Lung (tissue), 12 donors: ENCODE data around the gene PHACTR1. TPM values are rescaled to one million over a fixed set of nuclear protein-coding genes. Genes with fewer than 3 reads are reported as not detected.

Experiments
- ATAC-seq: fragments of 200-7000 bp; cut with Tn5 transposase; one replicate; pipeline ENCODE4 v1.9.1; 2020; ENCODE audit warnings: moderate number of reproducible peaks; ENCODE audit not compliant: insufficient read depth, low FRiP score
- DNase-seq, 3 donors: peaks; one replicate each; pipeline ENCODE4 v3.0.0-alpha.2; 2013 to 2017
- H3K27ac ChIP-seq, 2 donors: one replicate each; pipeline ENCODE4 v1.5.1; 2013; ENCODE audit warnings: mild to moderate bottlenecking in 2 of 2, moderate library complexity in 2 of 2, control low read depth in 1 of 2, inconsistent platforms in 1 of 2, low read depth in 1 of 2, low read length in 1 of 2
- H3K27me3 ChIP-seq, 3 donors: one replicate each; pipeline ENCODE4 v1.5.1; 2013; ENCODE audit warnings: low read length in 2 of 3; ENCODE audit not compliant: control insufficient read depth in 3 of 3, insufficient read depth in 3 of 3
- H3K36me3 ChIP-seq, 4 donors: one replicate each; pipeline ENCODE4 v1.5.1; 2013; ENCODE audit warnings: low read length in 4 of 4, mild to moderate bottlenecking in 1 of 4, moderate library complexity in 1 of 4; ENCODE audit not compliant: control insufficient read depth in 4 of 4, insufficient read depth in 4 of 4
- H3K4me1 ChIP-seq, 5 donors: one replicate each; pipeline ENCODE4 v1.5.1; 2013; ENCODE audit warnings: low read length in 5 of 5, mild to moderate bottlenecking in 2 of 5, moderate library complexity in 1 of 5; ENCODE audit not compliant: control insufficient read depth in 5 of 5, insufficient read depth in 5 of 5
- H3K4me3 ChIP-seq: one replicate; pipeline ENCODE4 v1.5.1; 2013; ENCODE audit warnings: mild to moderate bottlenecking, control low read depth, moderate library complexity
- H3K9ac ChIP-seq, 2 donors: one replicate each; pipeline ENCODE4 v1.5.1; 2013; ENCODE audit warnings: low read length in 2 of 2, control low read depth in 1 of 2; ENCODE audit not compliant: insufficient read depth in 1 of 2
- H3K9me3 ChIP-seq, 4 donors: one replicate each; pipeline ENCODE4 v1.5.1; 2013; ENCODE audit warnings: low read length in 3 of 4, mild to moderate bottlenecking in 1 of 4, moderate library complexity in 1 of 4; ENCODE audit not compliant: control insufficient read depth in 4 of 4, insufficient read depth in 3 of 4
- CTCF ChIP-seq: IDR thresholded peaks from 2 replicates; pipeline ENCODE4 v1.5.1; 2012; ENCODE audit warnings: mild to moderate bottlenecking; ENCODE audit errors: control extremely low read depth, extremely low read depth
- WGBS, 2 donors: extraction: QIAGEN DNeasy Blood & Tissue Kit; methylation state at CpG; one replicate each; pipeline ENCODE4 v1.1.7; 2013; 5-methylcytosine and 5-hydroxymethylcytosine counted together
- polyA plus RNA-seq, 2 donors: library from polyadenylated mRNA; stranded (reverse); fragments of 200-250 nt; gene quantifications; one replicate each; pipeline ENCODE4 v1.2.1, GENCODE V29; 2013
- total RNA-seq, 2 donors: library from RNA; depleted of rRNA in 1 of 2; stranded (reverse); fragments of >200 nt in 1 of 2; gene quantifications; one replicate each; pipeline ENCODE4 v1.2.1, GENCODE V29; 2014 to 2021
- donor health status: control.
- donor health status: control.
- donor health status: Bipolar disorder and iron deficiency.
- donor health status: healthy.
- donor health status: DM: yes; HTN: yes; CAD: no.

PHACTR1 gene
- total and polyA plus RNA-seq, 4 donors, result 16.3 to 58.8 (median 41.9) TPM

- no peak overlapping the region for H3K4me3 ChIP-seq
- no peak overlapping the region for H3K27ac ChIP-seq
- H3K27me3 ChIP-seq, result peaks cover 14 to 33% (median 25%) of the 10 kb centered on the region in 3 donors
- DNase-seq (no peak), ATAC-seq (no peak)
- WGBS, 2 donors, result 3 to 5% methylated on average over 22 to 23 of the region's 23 CpGs
- H3K9me3 ChIP-seq, result peaks cover 0 to 9% (median 0%) of the 10 kb centered on the region in 4 donors
- TF ChIP-seq CTCF, result no peak
- H3K9ac ChIP-seq, result no peak overlapping the region
- no peaks in the 10 kb centered on the region for H3K36me3 ChIP-seq
- peaks cover 0 to 7% (median 0%) of the 10 kb centered on the region in 5 donors for H3K4me1 ChIP-seq
These were observed 32.4 kb downstream of the PHACTR1 start for GRCh38 chr6:12748815-12749521.

- Histone ChIP-seq H3K9ac (no peak overlapping the region), H3K36me3 (no peaks in the 10 kb centered on the region), H3K4me1 (peaks cover 0 to 7% (median 0%) of the 10 kb centered on the region in 5 donors), H3K9me3 (peaks cover 0 to 9% (median 0%) of the 10 kb centered on the region in 4 donors), H3K4me3 (no peak overlapping the region), H3K27ac (no peak overlapping the region), H3K27me3 (peaks cover 14 to 33% (median 25%) of the 10 kb centered on the region in 3 donors)
- TF ChIP-seq CTCF, result no peak
- ATAC-seq, result no peak
- WGBS, 2 donors, result 2 to 5% methylated on average over 59 to 75 of the region's 75 CpGs
- DNase-seq, result no peak
These were observed 33.2 kb downstream of the PHACTR1 start for GRCh38 chr6:12749531-12750379.

DNA sequence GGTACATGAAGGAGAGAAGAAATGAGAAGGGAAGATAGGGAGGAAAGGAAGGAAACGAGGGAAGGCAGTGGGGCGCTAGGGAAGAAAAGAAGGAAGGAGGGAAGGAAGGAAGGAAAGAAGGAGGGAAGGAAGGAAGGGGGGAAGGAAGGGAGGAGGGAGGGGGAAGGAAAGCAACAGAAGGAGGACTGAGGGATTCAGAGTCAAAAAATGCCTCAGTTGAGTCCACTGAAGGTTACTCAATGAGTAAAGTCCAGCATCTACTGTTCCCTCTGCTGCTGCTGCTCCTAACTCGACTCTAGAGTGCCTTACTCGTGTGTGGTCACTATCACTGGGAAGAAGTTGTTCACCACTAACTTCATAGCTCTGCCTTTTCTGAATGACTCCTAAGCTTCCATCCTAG is 33.8 kb downstream of the PHACTR1 start:
- Histone ChIP-seq H3K4me1 (peaks cover 0 to 7% (median 0%) of the 10 kb centered on the region in 5 donors), H3K4me3 (no peak overlapping the region), H3K36me3 (no peaks in the 10 kb centered on the region), H3K27ac (no peak overlapping the region), H3K9me3 (peaks cover 0 to 9% (median 0%) of the 10 kb centered on the region in 4 donors), H3K9ac (no peak overlapping the region), H3K27me3 (peaks cover 14 to 33% (median 25%) of the 10 kb centered on the region in 3 donors)
- 18 to 20% methylated on average over 4 of the region's 4 CpGs for WGBS, 2 donors
- ATAC-seq (no peak), DNase-seq (no peak)
- no peak for TF ChIP-seq CTCF
